K562 (cell line): ENCODE results near the gene GNG7. TPM values are rescaled to one million over a fixed set of nuclear protein-coding genes. Genes with fewer than 3 reads are reported as not detected.

Experiments
- FOXA1 ChIP-seq: fragments of 450-650 bp; IDR thresholded peaks from 2 replicates; pipeline ENCODE4 v1.6.1; 2016; ENCODE audit warnings: mild to moderate bottlenecking, borderline replicate concordance
- KAT7 ChIP-seq: sonication (generic); formaldehyde crosslinking; IDR thresholded peaks from 2 replicates; pipeline ENCODE4 v1.8.0; 2022; ENCODE audit warnings: missing genetic modification reagents, mild to moderate bottlenecking, borderline replicate concordance
- MTA2 ChIP-seq: fragments of 450-650 bp; IDR thresholded peaks from 2 replicates; pipeline ENCODE4 v1.6.1; 2016; ENCODE audit warnings: low read depth
- MTA3 ChIP-seq: fragments of 450-650 bp; formaldehyde crosslinking; IDR thresholded peaks from 2 replicates; pipeline ENCODE4 v1.6.1; 2017; ENCODE audit warnings: mild to moderate bottlenecking, borderline replicate concordance
- PCBP1 ChIP-seq: fragments of 200-400 bp; formaldehyde crosslinking; IDR thresholded peaks from 2 replicates; pipeline ENCODE4 v1.6.1; 2018; ENCODE audit warnings: mild to moderate bottlenecking, low read depth, low read length; ENCODE audit not compliant: poor library complexity, severe bottlenecking
- PHF8 ChIP-seq: fragments of 200-600 bp; sonication (generic); IDR thresholded peaks from 2 replicates; pipeline ENCODE4 v1.6.1; 2012; ENCODE audit warnings: mixed run types, mild to moderate bottlenecking, inconsistent platforms, low read length, moderate library complexity, borderline replicate concordance
- POLR2B ChIP-seq: fragments of 450-650 bp; IDR thresholded peaks from 2 replicates; pipeline ENCODE4 v1.6.1; 2018; ENCODE audit warnings: low read depth; ENCODE audit not compliant: partially characterized antibody
- SIX5 ChIP-seq, 2 experiments: IDR thresholded peaks; 2 replicates each; pipeline ENCODE4 v1.6.1; 2011; ENCODE audit warnings: low read length in 2 of 2, borderline replicate concordance in 1 of 2, low read depth in 1 of 2, mild to moderate bottlenecking in 1 of 2, moderate library complexity in 1 of 2; ENCODE audit not compliant: insufficient read depth in 1 of 2
- YY1 ChIP-seq, 3 experiments: IDR thresholded peaks; 2 replicates each; pipeline ENCODE4 v1.6.1; 2011; ENCODE audit warnings: low read length in 2 of 3, mild to moderate bottlenecking in 2 of 3, moderate library complexity in 2 of 3, borderline replicate concordance in 1 of 3, control low read depth in 1 of 3, low read depth in 1 of 3; ENCODE audit not compliant: insufficient read depth in 3 of 3, insufficient replicate concordance in 2 of 3, control insufficient read depth in 1 of 3, insufficient read length in 1 of 3; ENCODE audit errors: extremely low read depth in 1 of 3
- ZNF124 ChIP-seq: sonication (generic); formaldehyde crosslinking; IDR thresholded peaks from 2 replicates; pipeline ENCODE4 v1.8.1; 2022; ENCODE audit warnings: missing genetic modification reagents
- ZNF77 ChIP-seq: fragments of 250-450 bp; sonication (Bioruptor Pico); IDR thresholded peaks from 2 replicates; pipeline ENCODE4 v1.5.0; 2020
- polyA plus RNA-seq, 8 experiments: library from polyadenylated mRNA; depleted of rRNA in 4 of 8; stranded (reverse) in 5 of 8; unstranded in 3 of 8; fragments of >200 nt; fragmentation: Nextera tagmentation in 2 of 8; fragmentation: Illumina TruSeq in 1 of 8; extraction: Ambion mirVana in 2 of 8; extraction: Trizol in 1 of 8; gene quantifications; 2 replicates each; pipeline versions ENCODE4 v1.2.1 to v1.2.3, GENCODE V29; 2011 to 2014; ENCODE audit warnings: inconsistent platforms in 1 of 8, missing spikeins in 1 of 8
- total RNA-seq, 7 experiments: library from RNA; depleted of rRNA in 6 of 7; stranded (reverse); fragments of >200 nt in 6 of 7; fragmentation: Illumina TruSeq in 2 of 7; extraction: Trizol in 2 of 7; gene quantifications; 2 replicates each; pipeline versions ENCODE4 v1.2.1 to v1.2.3, GENCODE V29; 2011 to 2021; ENCODE audit warnings: low replicate concordance in 1 of 7
- TF ChIP-seq, protein P1 (sequence below): fragments of 450-650 bp; conservative IDR thresholded peaks from 2 replicates; pipeline ENCODE4 v1.6.1; 2016; ENCODE audit warnings: missing genetic modification characterization, low read depth, mild to moderate bottlenecking, missing compliant biosample characterization, moderate library complexity
- TF ChIP-seq, protein P2 (sequence below), 2 experiments: fragments of 450-650 bp; formaldehyde crosslinking in 1 of 2; IDR thresholded peaks; 2 replicates each; pipeline versions ENCODE4 v1.4.0 to v1.6.1; 2014 to 2020; ENCODE audit warnings: mild to moderate bottlenecking in 2 of 2, borderline replicate concordance in 1 of 2, low read depth in 1 of 2
- TF ChIP-seq, protein P3 (sequence below): fragments of 450-650 bp; IDR thresholded peaks from 2 replicates; pipeline ENCODE4 v1.7.0; 2016; ENCODE audit warnings: borderline replicate concordance

GNG7 gene
- total and polyA plus RNA-seq, 9 of the 15 experiments (the other 6 are each of a cell fraction or from before 2014, with no cell fraction given), result 0.01 to 0.20 (median 0.06) TPM; not detected in 1

DNA sequence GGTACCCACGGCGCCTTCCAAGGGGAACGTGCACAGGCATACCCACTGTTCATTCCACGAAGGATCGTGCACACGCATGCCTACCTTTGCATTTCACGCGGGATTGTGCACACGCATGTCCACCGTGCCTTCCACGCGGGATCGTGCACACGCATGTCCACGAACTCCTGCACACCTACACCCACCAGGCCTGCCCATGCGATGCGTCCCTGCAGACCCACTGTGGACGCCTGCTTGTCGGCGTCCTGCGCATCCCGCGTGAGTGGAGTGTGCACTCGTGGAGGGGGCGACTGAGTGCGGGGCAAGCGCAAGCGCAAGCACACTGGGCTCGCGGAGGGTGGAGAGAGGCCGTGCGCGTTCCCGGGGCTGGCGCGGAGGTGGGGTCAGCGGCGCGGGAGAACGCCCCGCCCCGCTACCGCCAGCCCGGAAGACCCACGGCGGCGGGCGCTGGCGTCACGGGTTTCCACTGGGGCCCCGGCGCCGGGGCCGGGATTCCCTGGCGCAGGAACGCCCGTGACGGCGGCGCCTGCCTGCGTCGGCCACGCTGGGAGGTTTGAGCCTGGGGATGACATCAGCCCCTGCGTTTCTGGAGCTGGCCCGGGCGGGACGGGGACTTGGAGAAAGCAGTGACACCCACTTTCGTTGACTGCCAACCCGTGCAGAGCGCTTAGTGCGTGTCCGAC lies 207.9 kb downstream of the GNG7 start (continued):
- TF ChIP-seq, protein P1, sequence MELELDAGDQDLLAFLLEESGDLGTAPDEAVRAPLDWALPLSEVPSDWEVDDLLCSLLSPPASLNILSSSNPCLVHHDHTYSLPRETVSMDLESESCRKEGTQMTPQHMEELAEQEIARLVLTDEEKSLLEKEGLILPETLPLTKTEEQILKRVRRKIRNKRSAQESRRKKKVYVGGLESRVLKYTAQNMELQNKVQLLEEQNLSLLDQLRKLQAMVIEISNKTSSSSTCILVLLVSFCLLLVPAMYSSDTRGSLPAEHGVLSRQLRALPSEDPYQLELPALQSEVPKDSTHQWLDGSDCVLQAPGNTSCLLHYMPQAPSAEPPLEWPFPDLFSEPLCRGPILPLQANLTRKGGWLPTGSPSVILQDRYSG (tag), result no peak
- TF ChIP-seq MTA3, result 0 out of 2 replicates have a peak, but pooled peaks have one; percentile 78
- TF ChIP-seq, protein P2, sequence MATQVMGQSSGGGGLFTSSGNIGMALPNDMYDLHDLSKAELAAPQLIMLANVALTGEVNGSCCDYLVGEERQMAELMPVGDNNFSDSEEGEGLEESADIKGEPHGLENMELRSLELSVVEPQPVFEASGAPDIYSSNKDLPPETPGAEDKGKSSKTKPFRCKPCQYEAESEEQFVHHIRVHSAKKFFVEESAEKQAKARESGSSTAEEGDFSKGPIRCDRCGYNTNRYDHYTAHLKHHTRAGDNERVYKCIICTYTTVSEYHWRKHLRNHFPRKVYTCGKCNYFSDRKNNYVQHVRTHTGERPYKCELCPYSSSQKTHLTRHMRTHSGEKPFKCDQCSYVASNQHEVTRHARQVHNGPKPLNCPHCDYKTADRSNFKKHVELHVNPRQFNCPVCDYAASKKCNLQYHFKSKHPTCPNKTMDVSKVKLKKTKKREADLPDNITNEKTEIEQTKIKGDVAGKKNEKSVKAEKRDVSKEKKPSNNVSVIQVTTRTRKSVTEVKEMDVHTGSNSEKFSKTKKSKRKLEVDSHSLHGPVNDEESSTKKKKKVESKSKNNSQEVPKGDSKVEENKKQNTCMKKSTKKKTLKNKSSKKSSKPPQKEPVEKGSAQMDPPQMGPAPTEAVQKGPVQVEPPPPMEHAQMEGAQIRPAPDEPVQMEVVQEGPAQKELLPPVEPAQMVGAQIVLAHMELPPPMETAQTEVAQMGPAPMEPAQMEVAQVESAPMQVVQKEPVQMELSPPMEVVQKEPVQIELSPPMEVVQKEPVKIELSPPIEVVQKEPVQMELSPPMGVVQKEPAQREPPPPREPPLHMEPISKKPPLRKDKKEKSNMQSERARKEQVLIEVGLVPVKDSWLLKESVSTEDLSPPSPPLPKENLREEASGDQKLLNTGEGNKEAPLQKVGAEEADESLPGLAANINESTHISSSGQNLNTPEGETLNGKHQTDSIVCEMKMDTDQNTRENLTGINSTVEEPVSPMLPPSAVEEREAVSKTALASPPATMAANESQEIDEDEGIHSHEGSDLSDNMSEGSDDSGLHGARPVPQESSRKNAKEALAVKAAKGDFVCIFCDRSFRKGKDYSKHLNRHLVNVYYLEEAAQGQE (IDR thresholded peaks at IDR 0.05; ENCODE audit: borderline replicate concordance), result no peak; the same call in 1 of the 2 replicates
- TF ChIP-seq, protein P2 (CRISPR knock-in tag; IDR thresholded peaks at IDR 0.05; ENCODE audit: low read depth), result 0 out of 2 replicates have a peak, but pooled peaks have one; percentile 39
- TF ChIP-seq FOXA1, result no peak
- 0 out of 2 replicates have a peak, but pooled peaks have one; percentile 33 for TF ChIP-seq KAT7 (CRISPR knock-in tag)
- TF ChIP-seq ZNF77, result no peak
- peak; percentile 62 for TF ChIP-seq MTA2
- TF ChIP-seq, protein P3, sequence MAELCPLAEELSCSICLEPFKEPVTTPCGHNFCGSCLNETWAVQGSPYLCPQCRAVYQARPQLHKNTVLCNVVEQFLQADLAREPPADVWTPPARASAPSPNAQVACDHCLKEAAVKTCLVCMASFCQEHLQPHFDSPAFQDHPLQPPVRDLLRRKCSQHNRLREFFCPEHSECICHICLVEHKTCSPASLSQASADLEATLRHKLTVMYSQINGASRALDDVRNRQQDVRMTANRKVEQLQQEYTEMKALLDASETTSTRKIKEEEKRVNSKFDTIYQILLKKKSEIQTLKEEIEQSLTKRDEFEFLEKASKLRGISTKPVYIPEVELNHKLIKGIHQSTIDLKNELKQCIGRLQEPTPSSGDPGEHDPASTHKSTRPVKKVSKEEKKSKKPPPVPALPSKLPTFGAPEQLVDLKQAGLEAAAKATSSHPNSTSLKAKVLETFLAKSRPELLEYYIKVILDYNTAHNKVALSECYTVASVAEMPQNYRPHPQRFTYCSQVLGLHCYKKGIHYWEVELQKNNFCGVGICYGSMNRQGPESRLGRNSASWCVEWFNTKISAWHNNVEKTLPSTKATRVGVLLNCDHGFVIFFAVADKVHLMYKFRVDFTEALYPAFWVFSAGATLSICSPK, result no peak
- TF ChIP-seq PHF8, result peak; percentile 64; the same call in 1 of the 2 replicates
- TF ChIP-seq POLR2B, result no peak
- no peak for TF ChIP-seq SIX5 (IDR thresholded peaks at IDR 0.05; ENCODE audit: borderline replicate concordance in 1 of 2, insufficient read depth in 1 of 2, low read depth in 1 of 2, low read length in 2 of 2)
- TF ChIP-seq PCBP1, result no peak
- TF ChIP-seq ZNF124, result no peak
- TF ChIP-seq YY1 (IDR thresholded peaks at IDR 0.05; ENCODE audit: borderline replicate concordance in 1 of 3, control insufficient read depth in 1 of 3, extremely low read depth in 1 of 3, insufficient read depth in 3 of 3, insufficient read length in 1 of 3, insufficient replicate concordance in 2 of 3, low read depth in 1 of 3, low read length in 2 of 3), result no peak
